Spleen (tissue), 11 donors: ENCODE measurements around the gene OPRM1. TPM values are rescaled to one million over a fixed set of nuclear protein-coding genes. Genes with fewer than 3 reads are reported as not detected.

Experiments used
- DNase-seq: peaks from one replicate; pipeline ENCODE4 v3.0.0-alpha.2; 2020
- H3K27ac ChIP-seq, 8 donors: fragments of 200-600 bp; sonication (generic) in 7 of 8; 1 replicate in 4 of 8; 2 replicates in 4 of 8; pipeline versions ENCODE4 v1.5.0 to v1.8.0; 2016 to 2021; ENCODE audit warnings: inconsistent platforms in 4 of 8, mild to moderate bottlenecking in 4 of 8, moderate library complexity in 1 of 8
- H3K27me3 ChIP-seq, 7 donors: fragments of 200-600 bp; sonication (generic) in 6 of 7; replicated peaks in 1 of 7; 1 replicate in 4 of 7; 2 replicates in 3 of 7; pipeline versions ENCODE4 v1.5.0 to v1.8.0; 2016 to 2021; ENCODE audit warnings: inconsistent platforms in 3 of 7, mild to moderate bottlenecking in 1 of 7
- H3K36me3 ChIP-seq, 6 donors: fragments of 200-600 bp; sonication (generic) in 5 of 6; 1 replicate in 4 of 6; 2 replicates in 2 of 6; pipeline versions ENCODE4 v1.5.0 to v1.8.0; 2016 to 2021; ENCODE audit warnings: inconsistent platforms in 2 of 6
- H3K4me1 ChIP-seq, 6 donors: fragments of 200-600 bp; sonication (generic) in 5 of 6; 1 replicate in 3 of 6; 2 replicates in 3 of 6; pipeline versions ENCODE4 v1.5.0 to v1.8.0; 2016 to 2021; ENCODE audit warnings: inconsistent platforms in 3 of 6
- H3K4me3 ChIP-seq, 8 donors: fragments of 200-600 bp; sonication (generic) in 7 of 8; 1 replicate in 4 of 8; 2 replicates in 4 of 8; pipeline versions ENCODE4 v1.5.0 to v1.8.0; 2016 to 2021; ENCODE audit warnings: inconsistent platforms in 4 of 8, mild to moderate bottlenecking in 4 of 8, moderate library complexity in 2 of 8
- H3K9me3 ChIP-seq, 8 donors: fragments of 200-600 bp; sonication (generic) in 7 of 8; 1 replicate in 4 of 8; 2 replicates in 4 of 8; pipeline versions ENCODE4 v1.5.0 to v1.8.0; 2016 to 2021; ENCODE audit warnings: inconsistent platforms in 4 of 8
- CTCF ChIP-seq, 11 experiments: fragments of 200-600 bp in 7 of 11; fragments of 450-650 bp in 4 of 11; sonication (generic) in 4 of 11; IDR thresholded peaks in 8 of 11; conservative IDR thresholded peaks in 3 of 11; 1 replicate in 7 of 11; 2 replicates in 4 of 11; pipeline versions ENCODE4 v1.4.0 to v1.8.0; 2016 to 2021; ENCODE audit warnings: antibody characterized with exemption in 11 of 11, inconsistent platforms in 4 of 11, mild to moderate bottlenecking in 1 of 11
- POLR2A ChIP-seq, 3 donors: fragments of 450-650 bp; IDR thresholded peaks; one replicate each; pipeline ENCODE4 v1.5.1; 2017; ENCODE audit warnings: antibody characterized with exemption in 3 of 3, mild to moderate bottlenecking in 1 of 3
- POLR2AphosphoS5 ChIP-seq, 3 donors: sonication (generic); formaldehyde crosslinking; IDR thresholded peaks; one replicate each; pipeline ENCODE4 v1.5.1; 2017; ENCODE audit warnings: antibody characterized with exemption in 3 of 3
- WGBS, 5 donors: extraction: QIAGEN DNeasy Blood & Tissue Kit in 3 of 5; methylation state at CpG; one replicate each; pipeline versions ENCODE4 v1.1.5 to v1.1.7; 2013 to 2018; 5-methylcytosine and 5-hydroxymethylcytosine counted together
- intact Hi-C: fragments of 100-400 bp; cut with DNase I; formaldehyde crosslinking; loops from one replicate; pipeline ENCODE4 v1.15.0; 2023; ENCODE audit warnings: low total_unique reads
- polyA plus RNA-seq, 3 donors: library from polyadenylated mRNA; stranded (reverse); fragments of 200-250 nt; gene quantifications; one replicate each; pipeline ENCODE4 v1.2.1, GENCODE V29; 2013
- total RNA-seq, 7 donors: library from RNA; depleted of rRNA in 3 of 7; stranded (reverse); fragments of >200 nt in 3 of 7; fragmentation: NEBNext Ultra II Directional in 4 of 7; extraction: Animal tissue kit (Norgen Biotek cat#: 25700) in 4 of 7; gene quantifications; one replicate each; pipeline versions ENCODE4 v1.1.0 to v1.2.1, GENCODE V29; 2016 to 2021
- donor health status: healthy with polysubstance abuse.
- donor health status: DM: no; HTN: no; CAD: no; lungs with moderate emphysema.
- donor health status: DM: no; HTN: no; CAD: no.
- donor health status: Bipolar disorder and iron deficiency.
- donor health status: healthy.
- donor health status: DM: no; HTN: no; CAD: no.
- donor health status: DM: yes; HTN: yes; CAD: no.

OPRM1 gene
- total and polyA plus RNA-seq, 10 donors = not detected

DNA sequence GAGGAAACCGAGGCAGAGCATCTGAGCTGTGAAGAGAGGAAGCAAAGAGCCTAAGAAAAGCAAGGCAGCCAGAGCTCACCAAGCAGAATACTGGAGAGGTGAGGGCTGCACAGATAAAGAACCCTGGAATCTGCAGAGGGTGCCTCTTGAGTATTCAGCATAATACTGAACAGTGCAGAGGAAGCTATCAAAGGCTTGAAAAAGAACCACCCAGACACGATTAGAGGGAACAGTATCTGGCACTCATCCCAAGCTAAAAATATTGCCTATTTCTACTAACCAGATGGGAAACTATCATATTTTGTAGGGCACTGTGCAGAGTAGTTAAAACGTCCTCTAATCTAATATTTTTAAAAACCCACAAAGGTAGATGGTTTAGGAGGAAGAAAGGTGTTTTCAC is 41.8 kb upstream of the OPRM1 start:
- 28 to 80% (median 45%) methylated on average over 3 of the region's 3 CpGs for WGBS, 5 donors
- intact Hi-C loops = no loop called here
- H3K27me3 ChIP-seq = no peaks in the 10 kb centered on the region
- TF ChIP-seq POLR2AphosphoS5 (IDR thresholded peaks at IDR 0.05) (no peak), POLR2A (IDR thresholded peaks at IDR 0.05) (no peak), CTCF (IDR thresholded peaks at IDR 0.05 in 8 of 11, conservative IDR thresholded peaks at IDR 0.05 in 3 of 11) (no peak)
- no peak overlapping the region for H3K4me3 ChIP-seq
- DNase-seq = no peak
- H3K4me1 ChIP-seq = no peaks in the 10 kb centered on the region
- no peak overlapping the region for H3K27ac ChIP-seq
- H3K9me3 ChIP-seq = no peaks in the 10 kb centered on the region
- H3K36me3 ChIP-seq = no peaks in the 10 kb centered on the region

DNA sequence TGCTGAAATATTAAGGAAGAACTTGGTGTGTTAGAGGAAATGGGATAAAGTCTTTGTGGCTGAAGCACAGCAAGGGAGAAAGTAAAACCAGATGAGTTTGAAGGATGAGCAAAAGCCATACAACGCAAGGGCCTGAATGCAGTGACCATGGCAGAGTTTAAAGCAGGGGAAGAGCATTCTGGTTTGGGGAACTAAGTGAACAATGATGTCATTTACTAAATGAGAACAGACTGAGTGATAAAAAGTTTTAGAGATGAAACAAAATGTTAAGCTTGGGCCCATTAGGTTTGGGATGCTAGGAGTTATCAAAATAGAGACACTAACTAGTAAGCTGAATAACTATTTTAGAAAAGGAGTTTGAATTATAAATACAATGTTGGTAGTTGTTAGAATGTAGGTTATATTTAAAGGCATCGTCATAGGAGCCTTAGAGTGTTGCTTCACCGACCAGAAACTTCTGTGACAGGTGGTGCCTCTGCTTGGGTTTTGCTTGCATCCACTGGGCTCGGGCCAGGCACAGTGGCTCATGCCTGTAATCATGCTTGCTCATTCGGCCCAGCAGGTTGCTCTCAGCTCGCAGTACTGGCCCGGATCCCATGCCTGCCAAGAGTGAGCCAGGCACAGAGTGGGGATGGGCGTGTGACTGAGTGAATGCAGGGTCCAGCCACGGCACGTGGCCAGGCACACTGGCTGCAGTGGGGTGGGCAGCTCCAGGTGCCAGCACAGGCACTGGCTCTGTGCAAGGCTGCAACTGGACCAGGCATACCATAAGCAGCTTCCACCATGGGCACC is 37.4 kb upstream of the OPRM1 start:
- no peaks in the 10 kb centered on the region for H3K27me3 ChIP-seq
- no peaks in the 10 kb centered on the region for H3K4me1 ChIP-seq
- WGBS, 5 donors = 83 to 87% (median 85%) methylated on average over 10 of the region's 10 CpGs
- H3K9me3 ChIP-seq = no peaks in the 10 kb centered on the region
- DNase-seq = peak; percentile 55
- H3K4me3 ChIP-seq = no peak overlapping the region
- H3K36me3 ChIP-seq = no peaks in the 10 kb centered on the region
- TF ChIP-seq POLR2A (IDR thresholded peaks at IDR 0.05) (no peak), CTCF (IDR thresholded peaks at IDR 0.05 in 8 of 11, conservative IDR thresholded peaks at IDR 0.05 in 3 of 11) (no peak), POLR2AphosphoS5 (IDR thresholded peaks at IDR 0.05) (no peak)
- intact Hi-C loops = no loop called here
- no peak overlapping the region for H3K27ac ChIP-seq

DNA sequence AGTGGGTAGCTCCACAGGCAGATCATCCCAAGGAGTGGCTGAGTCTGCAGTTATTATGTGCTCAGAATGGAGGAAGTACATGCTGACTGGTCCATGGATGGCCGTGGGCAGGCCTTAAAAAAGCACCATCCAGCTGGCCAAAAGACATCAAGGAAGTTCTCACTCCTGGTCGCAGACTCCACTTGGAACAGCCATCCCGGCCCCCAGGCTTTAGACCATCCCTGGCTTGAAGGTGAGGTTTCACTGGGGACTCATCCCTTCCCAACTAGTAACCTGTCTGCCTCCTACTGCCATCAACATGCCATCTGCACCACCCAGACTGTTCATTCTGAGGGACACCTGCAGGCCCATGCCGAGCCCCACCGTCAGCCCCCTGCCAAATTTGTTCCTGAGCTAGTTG is 36.1 kb upstream of the OPRM1 start:
- intact Hi-C loops = no loop called here
- H3K4me3 ChIP-seq = no peak overlapping the region
- no peak for DNase-seq
- TF ChIP-seq CTCF (IDR thresholded peaks at IDR 0.05 in 8 of 11, conservative IDR thresholded peaks at IDR 0.05 in 3 of 11) (no peak), POLR2A (IDR thresholded peaks at IDR 0.05) (no peak), POLR2AphosphoS5 (IDR thresholded peaks at IDR 0.05) (no peak)
- no peaks in the 10 kb centered on the region for H3K4me1 ChIP-seq
- 66 to 88% (median 75%) methylated on average over 5 of the region's 5 CpGs for WGBS, 5 donors
- H3K27me3 ChIP-seq = no peaks in the 10 kb centered on the region
- H3K27ac ChIP-seq = no peak overlapping the region
- H3K9me3 ChIP-seq = peaks cover 0 to 5% (median 0%) of the 10 kb centered on the region in 8 donors
- no peaks in the 10 kb centered on the region for H3K36me3 ChIP-seq

- Histone ChIP-seq H3K27ac (no peak overlapping the region), H3K4me3 (no peak overlapping the region), H3K4me1 (no peaks in the 10 kb centered on the region), H3K27me3 (no peaks in the 10 kb centered on the region), H3K9me3 (peaks cover 0 to 5% (median 0%) of the 10 kb centered on the region in 8 donors), H3K36me3 (no peaks in the 10 kb centered on the region)
- no peak for DNase-seq
- intact Hi-C loops = no loop called here
- WGBS, 5 donors = 72 to 89% (median 73%) methylated on average over 1 of the region's 1 CpG
- no peak for TF ChIP-seq POLR2AphosphoS5 (IDR thresholded peaks at IDR 0.05)
- TF ChIP-seq CTCF (IDR thresholded peaks at IDR 0.05 in 8 of 11, conservative IDR thresholded peaks at IDR 0.05 in 3 of 11) = no peak
- TF ChIP-seq POLR2A (IDR thresholded peaks at IDR 0.05) = no peak
These were observed 28.7 kb upstream of the OPRM1 start for GRCh38 chr6:154010371-154010770.
